ENCODE measurements around the gene FAM25G.

Gene FAM25G

DNA sequence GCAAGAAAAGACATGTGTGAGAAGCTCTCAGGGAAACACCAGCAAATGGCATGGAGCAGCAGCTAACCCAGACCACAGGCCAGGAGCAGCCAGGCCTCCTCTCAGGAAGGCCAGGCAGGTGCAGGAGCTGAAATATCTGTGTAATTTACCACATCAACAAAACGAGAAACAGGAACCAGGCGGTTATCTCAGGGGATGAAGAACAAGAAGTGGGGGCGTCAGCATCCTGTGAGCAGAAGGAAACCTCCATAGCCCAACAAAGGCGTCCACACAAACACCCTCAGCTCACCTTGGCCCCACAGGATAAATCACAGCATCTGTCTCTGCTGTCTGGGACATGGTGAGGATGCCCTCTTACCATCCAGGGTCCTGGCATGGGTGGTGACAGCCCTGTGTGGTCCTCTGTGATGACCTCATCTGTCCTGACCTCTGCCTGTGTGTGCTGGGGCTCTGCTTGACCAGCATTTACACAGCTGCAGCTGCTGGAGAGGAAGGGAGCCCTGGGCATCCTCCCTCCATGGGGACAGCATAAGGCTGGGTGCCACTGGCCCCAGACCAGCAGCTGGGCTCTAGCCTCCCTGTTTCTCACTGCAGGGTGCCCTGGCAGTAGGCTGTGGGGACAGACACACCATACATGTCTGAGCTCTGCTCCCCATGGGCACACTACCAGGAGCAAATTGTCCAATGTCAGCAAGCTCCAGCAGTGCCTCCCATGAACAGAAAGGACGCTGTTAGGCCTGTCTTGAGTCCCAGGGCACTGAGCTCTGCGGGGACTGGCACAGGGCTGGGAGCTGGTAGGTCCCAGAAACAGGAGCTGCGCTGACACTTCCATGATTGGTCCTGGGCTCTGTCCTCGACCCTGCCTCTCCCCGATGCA lies 42.2 kb downstream of the FAM25G start:
- DNase-seq (ENCODE audit: low read depth) = no peak

DNA sequence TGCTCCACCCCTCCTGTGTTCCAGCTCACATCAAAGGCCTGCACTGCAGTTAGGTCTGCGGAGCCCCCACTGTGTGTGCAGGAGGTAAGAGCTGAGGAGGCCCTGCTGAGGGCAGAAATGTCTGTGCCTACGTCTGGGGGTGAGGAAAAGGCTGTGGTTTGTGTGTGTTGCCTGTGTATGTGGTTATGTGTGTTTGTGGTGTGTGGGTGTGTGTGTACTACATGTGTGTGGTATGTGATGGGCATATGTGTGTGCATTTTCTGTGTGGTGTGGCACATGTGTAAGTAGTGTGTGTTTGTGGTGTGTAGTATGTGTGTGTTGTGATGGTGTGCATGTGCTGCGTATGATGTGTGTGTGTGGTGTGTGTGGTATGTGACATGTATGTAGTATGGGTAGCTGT lies 43.8 kb downstream of the FAM25G start:
- no peak for DNase-seq (ENCODE audit: low read depth)

DNA sequence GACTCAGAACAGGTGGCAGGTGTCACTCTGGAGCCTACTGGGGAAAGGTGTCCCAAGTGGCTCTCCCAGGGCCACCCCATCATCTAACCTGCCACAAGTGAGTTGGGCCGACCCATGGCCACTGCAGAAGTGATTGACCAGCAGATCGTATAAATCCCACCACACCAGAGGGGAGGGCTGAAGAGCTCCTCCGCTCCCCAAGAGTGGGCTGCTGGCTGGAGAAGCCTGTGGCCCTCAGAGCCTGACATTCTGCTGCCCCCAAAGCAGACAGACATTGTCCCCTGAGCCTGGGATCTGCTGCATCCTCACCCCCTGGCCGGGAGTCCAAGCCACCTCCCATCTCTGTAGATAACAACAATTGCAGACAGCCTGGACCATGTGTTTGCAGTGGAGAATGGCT lies 44.3 kb downstream of the FAM25G start:
- no peak for DNase-seq (ENCODE audit: low read depth)

DNA sequence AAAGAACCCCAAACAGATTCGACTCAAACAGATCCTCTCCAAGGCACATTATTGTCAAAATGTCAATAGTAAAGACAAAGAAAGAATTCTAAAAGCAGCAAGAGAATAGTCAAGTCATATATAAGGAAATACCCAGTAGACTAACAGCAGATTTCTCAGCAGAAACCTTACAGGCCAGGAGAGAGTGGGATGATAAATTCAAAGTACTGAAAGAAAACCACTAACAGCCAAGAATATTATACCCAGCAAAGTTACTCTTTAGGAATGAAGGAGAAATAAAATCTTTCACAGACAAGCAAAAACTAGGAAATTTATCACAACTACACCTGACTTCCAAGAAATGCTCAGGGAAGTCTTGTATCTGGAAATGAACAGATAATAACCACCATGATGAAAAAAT lies 45.8 kb downstream of the FAM25G start:
- no peak for DNase-seq (ENCODE audit: low read depth)

DNA sequence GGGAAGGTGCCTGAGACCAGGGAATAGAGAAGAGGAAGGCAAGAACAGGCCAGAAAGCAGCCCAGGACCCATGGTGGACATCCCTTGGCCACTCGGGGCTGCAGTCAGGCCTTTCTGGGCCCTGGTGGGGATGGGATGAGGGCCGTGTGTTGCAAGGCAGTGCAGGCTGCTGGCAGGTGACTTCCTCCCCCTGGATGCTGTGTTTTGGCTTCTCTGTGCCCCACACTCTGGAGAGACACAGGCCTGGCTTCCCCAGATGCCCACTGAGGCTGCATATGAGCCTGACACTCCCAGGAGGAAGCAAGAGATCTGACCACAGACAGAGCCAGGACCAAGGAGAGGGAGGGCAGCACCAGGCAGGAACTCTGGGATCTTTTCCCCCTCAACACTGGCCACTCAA lies 47.5 kb downstream of the FAM25G start:
- DNase-seq (ENCODE audit: low read depth) = no peak

DNA sequence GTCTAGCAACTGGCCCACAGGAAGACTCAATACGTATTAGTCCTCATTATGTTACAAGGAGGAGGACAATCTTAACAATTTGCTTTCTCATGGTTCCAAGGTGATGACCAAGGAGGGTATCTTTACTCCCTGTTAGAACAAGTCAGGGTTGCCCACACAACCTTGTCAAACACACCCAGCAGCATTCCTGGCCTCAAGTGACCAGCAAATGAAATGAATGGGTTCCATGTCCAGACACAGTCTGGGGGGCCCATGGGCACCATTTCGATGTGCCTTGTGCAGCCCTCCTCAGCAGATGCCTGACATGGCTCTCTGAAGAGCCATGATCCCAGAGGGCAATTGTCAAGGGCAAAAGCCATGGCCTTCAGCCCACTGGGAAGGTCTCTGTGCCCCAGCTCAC lies 48.4 kb downstream of the FAM25G start:
- no peak for DNase-seq (ENCODE audit: low read depth)

DNA sequence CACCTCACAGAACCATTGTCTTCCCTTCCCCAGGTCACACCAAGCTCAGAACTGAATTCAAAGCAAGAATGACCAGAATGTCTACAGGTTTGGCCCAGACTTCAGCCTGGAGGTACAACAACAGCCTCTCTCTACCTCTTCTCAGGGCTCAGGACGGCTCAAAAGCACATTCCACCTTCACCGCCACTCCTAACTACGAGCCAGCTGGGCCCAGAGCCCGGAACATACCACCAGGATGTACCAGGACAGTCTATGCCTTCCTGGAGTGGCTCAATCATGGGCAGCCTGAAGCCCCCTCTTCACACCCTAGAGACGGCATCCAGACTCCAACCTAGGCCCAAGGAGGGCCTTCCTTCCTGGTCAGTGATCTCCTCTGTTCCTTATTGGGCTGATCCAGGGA lies 49.1 kb downstream of the FAM25G start:
- no peak for DNase-seq (ENCODE audit: low read depth)

DNA sequence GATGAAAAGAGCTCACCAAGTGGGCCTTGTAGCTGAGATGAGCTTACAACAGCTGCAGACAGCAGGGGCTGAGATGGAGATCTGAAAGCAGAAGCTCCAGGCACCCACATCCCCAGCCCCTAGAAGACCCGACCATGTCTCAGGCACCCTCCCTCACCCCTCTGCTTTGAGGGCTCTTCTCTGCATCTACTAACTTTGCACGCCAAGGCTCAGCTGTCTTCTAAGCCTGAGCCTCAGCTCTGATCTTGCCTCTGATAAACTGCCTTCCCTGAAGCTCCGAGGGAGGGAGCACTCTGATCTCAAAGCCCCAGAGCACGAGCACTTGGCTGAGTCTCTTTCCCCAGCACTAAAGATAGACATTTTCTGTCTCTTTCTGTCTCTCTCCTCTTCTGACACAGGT lies 49.6 kb downstream of the FAM25G start:
- no peak for DNase-seq (ENCODE audit: low read depth)

DNA sequence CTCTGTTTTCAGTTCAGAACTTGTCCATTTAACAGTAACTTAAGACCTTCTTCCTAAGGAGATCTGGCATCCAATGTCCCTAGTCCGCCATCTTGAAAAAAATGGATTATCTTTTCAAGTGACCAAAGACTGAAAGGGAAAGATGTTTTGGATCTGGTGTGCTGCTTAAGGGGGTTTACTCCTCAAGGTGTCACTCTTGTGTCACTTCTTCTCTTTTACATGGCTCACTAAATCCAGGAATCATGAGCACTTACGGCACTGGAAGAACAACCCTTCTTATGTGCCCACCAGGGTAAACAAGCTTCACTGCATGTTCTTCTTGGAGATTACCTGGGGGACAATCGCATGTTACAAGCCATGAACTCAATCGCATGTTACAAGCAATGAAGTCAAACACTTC lies 51.3 kb downstream of the FAM25G start:
- no peak for DNase-seq (ENCODE audit: low read depth)

DNA sequence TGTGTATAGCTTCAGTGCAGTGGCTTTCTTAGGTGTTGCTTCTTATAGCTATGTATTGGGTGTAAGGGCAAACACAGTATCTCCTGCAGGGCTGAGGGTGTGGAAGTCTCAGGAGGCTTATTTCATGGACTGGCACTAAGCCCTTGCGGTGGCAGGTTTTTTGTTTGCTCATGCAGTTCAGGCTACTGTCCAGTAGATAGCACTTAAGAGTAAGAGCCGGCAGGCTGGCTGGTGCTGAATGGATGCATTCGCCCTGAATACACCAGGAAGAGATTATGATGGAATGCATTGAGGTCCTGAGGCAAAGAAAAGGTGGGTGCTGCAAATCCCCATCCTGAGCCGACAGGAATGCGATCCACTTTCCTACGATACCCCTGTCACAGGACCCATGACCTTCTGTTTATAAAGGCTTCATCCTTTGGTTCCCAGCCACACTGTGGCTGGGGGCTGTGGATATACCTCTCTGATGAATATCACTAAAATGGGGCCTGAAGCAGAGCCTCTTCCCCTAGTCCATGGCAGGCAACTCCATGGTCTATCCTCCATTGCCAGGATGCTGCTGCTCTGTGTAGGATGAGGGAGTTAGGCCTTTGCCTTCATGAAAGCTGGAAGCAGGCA lies 52.5 kb downstream of the FAM25G start:
- DNase-seq (ENCODE audit: low read depth) = no peak

All from stimulated activated CD8-positive, alpha-beta memory T cell treated with anti-CD3 and anti-CD28 coated beads, Interleukin-15, amount 100 ng/mL, for 1 hour (primary cell).